ENCODE results near the gene TANC1. TPM values are rescaled to one million over a fixed set of nuclear protein-coding genes. Genes with fewer than 3 reads are reported as not detected.

TANC1 gene
- total RNA-seq, 1 donor from 2014 or later, result 18.5 TPM

GRCh38 chr2:159103411-159103810 lies 135.0 kb downstream of the TANC1 start:
- H3K4me3 ChIP-seq (ENCODE audit: low read depth, low read length), result no peak overlapping the region
- H3K36me3 ChIP-seq (ENCODE audit: control insufficient read depth, insufficient read depth, low read length), result no peaks in the 10 kb centered on the region
- no peak for DNase-seq (ENCODE audit: low read depth)
- TF ChIP-seq CTCF (IDR thresholded peaks at IDR 0.05; ENCODE audit: insufficient read depth, low read length, poor library complexity, severe bottlenecking), result no peak
- H3K27me3 ChIP-seq (ENCODE audit: control insufficient read depth, insufficient read depth, low read length), result no peaks in the 10 kb centered on the region

GRCh38 chr2:159106109-159106508 lies 137.7 kb downstream of the TANC1 start:
- Histone ChIP-seq H3K4me3 (ENCODE audit: low read depth, low read length) (no peak overlapping the region), H3K36me3 (ENCODE audit: control insufficient read depth, insufficient read depth, low read length) (no peaks in the 10 kb centered on the region), H3K27me3 (ENCODE audit: control insufficient read depth, insufficient read depth, low read length) (no peaks in the 10 kb centered on the region)
- TF ChIP-seq CTCF (IDR thresholded peaks at IDR 0.05; ENCODE audit: insufficient read depth, low read length, poor library complexity, severe bottlenecking), result no peak
- no peak for DNase-seq (ENCODE audit: low read depth)

GRCh38 chr2:159108181-159108893 lies 139.9 kb downstream of the TANC1 start:
- Histone ChIP-seq H3K36me3 (ENCODE audit: control insufficient read depth, insufficient read depth, low read length) (no peaks in the 10 kb centered on the region), H3K4me3 (ENCODE audit: low read depth, low read length) (no peak overlapping the region), H3K27me3 (ENCODE audit: control insufficient read depth, insufficient read depth, low read length) (no peaks in the 10 kb centered on the region)
- no peak for DNase-seq (ENCODE audit: low read depth)
- TF ChIP-seq CTCF (IDR thresholded peaks at IDR 0.05; ENCODE audit: insufficient read depth, low read length, poor library complexity, severe bottlenecking), result no peak

- no peak overlapping the region for H3K4me3 ChIP-seq (ENCODE audit: low read depth, low read length)
- no peak for TF ChIP-seq CTCF (IDR thresholded peaks at IDR 0.05; ENCODE audit: insufficient read depth, low read length, poor library complexity, severe bottlenecking)
- no peak for DNase-seq (ENCODE audit: low read depth)
- no peaks in the 10 kb centered on the region for H3K27me3 ChIP-seq (ENCODE audit: control insufficient read depth, insufficient read depth, low read length)
- no peaks in the 10 kb centered on the region for H3K36me3 ChIP-seq (ENCODE audit: control insufficient read depth, insufficient read depth, low read length)
These were observed 141.1 kb downstream of the TANC1 start for GRCh38 chr2:159109517-159109916.

- no peak for DNase-seq (ENCODE audit: low read depth)
- no peaks in the 10 kb centered on the region for H3K36me3 ChIP-seq (ENCODE audit: control insufficient read depth, insufficient read depth, low read length)
- no peak for TF ChIP-seq CTCF (IDR thresholded peaks at IDR 0.05; ENCODE audit: insufficient read depth, low read length, poor library complexity, severe bottlenecking)
- H3K27me3 ChIP-seq (ENCODE audit: control insufficient read depth, insufficient read depth, low read length), result no peaks in the 10 kb centered on the region
- H3K4me3 ChIP-seq (ENCODE audit: low read depth, low read length), result no peak overlapping the region
These were observed 142.3 kb downstream of the TANC1 start for GRCh38 chr2:159110784-159111183.

- no peaks in the 10 kb centered on the region for H3K36me3 ChIP-seq (ENCODE audit: control insufficient read depth, insufficient read depth, low read length)
- no peak overlapping the region for H3K4me3 ChIP-seq (ENCODE audit: low read depth, low read length)
- no peak for DNase-seq (ENCODE audit: low read depth)
- no peak for TF ChIP-seq CTCF (IDR thresholded peaks at IDR 0.05; ENCODE audit: insufficient read depth, low read length, poor library complexity, severe bottlenecking)
- H3K27me3 ChIP-seq (ENCODE audit: control insufficient read depth, insufficient read depth, low read length), result no peaks in the 10 kb centered on the region
These were observed 143.0 kb downstream of the TANC1 start for GRCh38 chr2:159111346-159111927.
